Measurements from ENCODE around the gene COL1A1.

GRCh38 chr17:50165867-50166517, 35.4 kb downstream of the COL1A1 start, which contains the start of gene SGCA:
- TF ChIP-seq, protein P1, sequence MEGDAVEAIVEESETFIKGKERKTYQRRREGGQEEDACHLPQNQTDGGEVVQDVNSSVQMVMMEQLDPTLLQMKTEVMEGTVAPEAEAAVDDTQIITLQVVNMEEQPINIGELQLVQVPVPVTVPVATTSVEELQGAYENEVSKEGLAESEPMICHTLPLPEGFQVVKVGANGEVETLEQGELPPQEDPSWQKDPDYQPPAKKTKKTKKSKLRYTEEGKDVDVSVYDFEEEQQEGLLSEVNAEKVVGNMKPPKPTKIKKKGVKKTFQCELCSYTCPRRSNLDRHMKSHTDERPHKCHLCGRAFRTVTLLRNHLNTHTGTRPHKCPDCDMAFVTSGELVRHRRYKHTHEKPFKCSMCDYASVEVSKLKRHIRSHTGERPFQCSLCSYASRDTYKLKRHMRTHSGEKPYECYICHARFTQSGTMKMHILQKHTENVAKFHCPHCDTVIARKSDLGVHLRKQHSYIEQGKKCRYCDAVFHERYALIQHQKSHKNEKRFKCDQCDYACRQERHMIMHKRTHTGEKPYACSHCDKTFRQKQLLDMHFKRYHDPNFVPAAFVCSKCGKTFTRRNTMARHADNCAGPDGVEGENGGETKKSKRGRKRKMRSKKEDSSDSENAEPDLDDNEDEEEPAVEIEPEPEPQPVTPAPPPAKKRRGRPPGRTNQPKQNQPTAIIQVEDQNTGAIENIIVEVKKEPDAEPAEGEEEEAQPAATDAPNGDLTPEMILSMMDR (conservative IDR thresholded peaks at IDR 0.05), result no peak
- TF ChIP-seq EZH2 (IDR thresholded peaks at IDR 0.05; ENCODE audit: low read depth), result no peak
